ENCODE results near the gene TOPBP1. TPM values are rescaled to one million over a fixed set of nuclear protein-coding genes. Genes with fewer than 3 reads are reported as not detected.

The TOPBP1 gene
- polyA plus RNA-seq, 1 donor (not counting 4 experiments of a cell fraction or from before 2014, with no cell fraction given) = 26.1 TPM

- peaks cover 14% of the 10 kb centered on the region for H3K4me1 ChIP-seq (ENCODE audit: control insufficient read depth, extremely low read depth, insufficient read depth, low read length)
- no peak overlapping the region for H3K4me3 ChIP-seq (ENCODE audit: control insufficient read depth in 2 of 3, extremely low read depth in 1 of 3, insufficient read depth in 2 of 3, low read depth in 1 of 3, low read length in 3 of 3)
- H3K9me3 ChIP-seq (ENCODE audit: control insufficient read depth, low read depth, low read length) = no peaks in the 10 kb centered on the region
- DNase-seq (ENCODE audit: low read depth, low spot score) (no peak), FAIRE-seq (no peak)
- no peak overlapping the region for H2AFZ ChIP-seq (ENCODE audit: control insufficient read depth, low read length)
- no peaks in the 10 kb centered on the region for H3K27me3 ChIP-seq (ENCODE audit: control insufficient read depth, extremely low read depth, insufficient read depth, low read length)
- H3K4me2 ChIP-seq (ENCODE audit: control insufficient read depth, extremely low read depth, insufficient read depth, low read depth, low read length) = no peak overlapping the region
- no peak overlapping the region for H3K9ac ChIP-seq (ENCODE audit: control insufficient read depth, extremely low read depth, insufficient read depth, low read length)
- H3K27ac ChIP-seq (ENCODE audit: control insufficient read depth, insufficient read depth, low read length) = no peak overlapping the region
- H3K9me1 ChIP-seq (ENCODE audit: control insufficient read depth, extremely low read depth, insufficient read depth, low read length) = no peaks in the 10 kb centered on the region
- no peaks in the 10 kb centered on the region for H3K36me3 ChIP-seq (ENCODE audit: control insufficient read depth in 2 of 2, extremely low read depth in 1 of 2, insufficient read depth in 2 of 2, low read length in 2 of 2)
- no peaks in the 10 kb centered on the region for H3K79me2 ChIP-seq (ENCODE audit: control insufficient read depth, insufficient read depth, low read length)
- no peak for TF ChIP-seq EZH2 (IDR thresholded peaks at IDR 0.05; ENCODE audit: low read length)
- no peak for TF ChIP-seq CTCF (optimal IDR thresholded peaks at IDR 0.05 in 1 of 3, IDR thresholded peaks at IDR 0.05 in 1 of 3, conservative IDR thresholded peaks at IDR 0.05 in 1 of 3; ENCODE audit: extremely low read depth in 1 of 3, insufficient read depth in 2 of 3, low read length in 3 of 3)
- dilution Hi-C loops (cut with MboI; ENCODE audit: extremely low pct_ligation_motif_present, low sequenced_read_pairs) = no loop called here
- H4K20me1 ChIP-seq (ENCODE audit: control insufficient read depth, extremely low read depth, insufficient read depth, low read length) = no peaks in the 10 kb centered on the region
These were observed 63.3 kb downstream of the TOPBP1 start for GRCh38 chr3:133598405-133598804.

- Histone ChIP-seq H3K4me3 (ENCODE audit: control insufficient read depth in 2 of 3, extremely low read depth in 1 of 3, insufficient read depth in 2 of 3, low read depth in 1 of 3, low read length in 3 of 3) (no peak overlapping the region), H3K4me2 (ENCODE audit: control insufficient read depth, extremely low read depth, insufficient read depth, low read depth, low read length) (no peak overlapping the region), H3K9me1 (ENCODE audit: control insufficient read depth, extremely low read depth, insufficient read depth, low read length) (peaks cover 2% of the 10 kb centered on the region), H3K79me2 (ENCODE audit: control insufficient read depth, insufficient read depth, low read length) (no peaks in the 10 kb centered on the region), H2AFZ (ENCODE audit: control insufficient read depth, low read length) (no peak overlapping the region), H3K36me3 (ENCODE audit: control insufficient read depth in 2 of 2, extremely low read depth in 1 of 2, insufficient read depth in 2 of 2, low read length in 2 of 2) (no peaks in the 10 kb centered on the region), H3K27me3 (ENCODE audit: control insufficient read depth, extremely low read depth, insufficient read depth, low read length) (no peaks in the 10 kb centered on the region), H3K9me3 (ENCODE audit: control insufficient read depth, low read depth, low read length) (no peaks in the 10 kb centered on the region), H3K9ac (ENCODE audit: control insufficient read depth, extremely low read depth, insufficient read depth, low read length) (no peak overlapping the region), H4K20me1 (ENCODE audit: control insufficient read depth, extremely low read depth, insufficient read depth, low read length) (no peaks in the 10 kb centered on the region), H3K27ac (ENCODE audit: control insufficient read depth, insufficient read depth, low read length) (no peak overlapping the region), H3K4me1 (ENCODE audit: control insufficient read depth, extremely low read depth, insufficient read depth, low read length) (peaks cover 27% of the 10 kb centered on the region)
- dilution Hi-C loops (cut with MboI; ENCODE audit: extremely low pct_ligation_motif_present, low sequenced_read_pairs) = no loop called here
- FAIRE-seq = peak; percentile 90
- no peak for DNase-seq (ENCODE audit: low read depth, low spot score)
- TF ChIP-seq EZH2 (IDR thresholded peaks at IDR 0.05; ENCODE audit: low read length) (no peak), CTCF (optimal IDR thresholded peaks at IDR 0.05 in 1 of 3, IDR thresholded peaks at IDR 0.05 in 1 of 3, conservative IDR thresholded peaks at IDR 0.05 in 1 of 3; ENCODE audit: extremely low read depth in 1 of 3, insufficient read depth in 2 of 3, low read length in 3 of 3) (no peak)
These were observed 66.4 kb downstream of the TOPBP1 start for GRCh38 chr3:133595341-133595740.
